IMR-90 (cell line): ENCODE results near the gene BBS1. TPM values are rescaled to one million over a fixed set of nuclear protein-coding genes. Genes with fewer than 3 reads are reported as not detected.

Experiments used
- ATAC-seq: fragments of 200-7000 bp; cut with Tn5 transposase; 2 replicates; pipeline ENCODE4 v1.9.1; 2020; ENCODE audit warnings: low read depth, mild to moderate bottlenecking, moderate library complexity
- BruUV-seq: library from RNA; stranded (reverse); fragments of 400-500 nt; replicated peaks from 2 replicates; lab custom pipeline; 2021; lab: Mats Ljungman, UMichigan
- CTCF ChIA-PET: fragments of 300-600 bp; formaldehyde crosslinking; extraction: SDS; loops from one replicate; lab custom pipeline; 2021; ENCODE audit warnings: antibody characterized with exemption; lab: Yijun Ruan, JAX
- POLR2A ChIA-PET: fragments of 300-600 bp; sonication (Branson Sonifier 250); formaldehyde crosslinking; loops from one replicate; lab custom pipeline; 2022; ENCODE audit warnings: antibody characterized with exemption; ENCODE audit not compliant: unreplicated experiment; lab: Charles Lee
- DNase-seq: peaks from one replicate; pipeline ENCODE4 v3.0.0; 2013
- H2AFZ ChIP-seq: replicated peaks from 2 replicates; pipeline ENCODE3; 2013; ENCODE audit warnings: low read length, mild to moderate bottlenecking; ENCODE audit not compliant: poor library complexity
- H2AK5ac ChIP-seq: 2 replicates; pipeline ENCODE4 v1.6.1; 2013; ENCODE audit warnings: low read depth, low read length, inconsistent platforms
- H2AK9ac ChIP-seq: replicated peaks from 2 replicates; pipeline ENCODE3; 2013; ENCODE audit warnings: mild to moderate bottlenecking, low read depth, low read length, moderate library complexity; ENCODE audit not compliant: poor library complexity
- H2BK120ac ChIP-seq: 2 replicates; pipeline ENCODE4 v1.6.1; 2013; ENCODE audit warnings: low read depth, low read length, inconsistent platforms
- H2BK15ac ChIP-seq: 3 replicates; pipeline ENCODE4 v1.6.1; 2013; ENCODE audit warnings: low read depth, low read length, inconsistent platforms
- H2BK20ac ChIP-seq: 2 replicates; pipeline ENCODE4 v1.6.1; 2013; ENCODE audit warnings: low read depth, mild to moderate bottlenecking, inconsistent platforms, low read length, moderate library complexity
- H2BK5ac ChIP-seq: 2 replicates; pipeline ENCODE4 v1.6.1; 2013; ENCODE audit warnings: mild to moderate bottlenecking, low read depth, low read length, inconsistent platforms; ENCODE audit not compliant: poor library complexity, severe bottlenecking
- H3K14ac ChIP-seq: replicated peaks from 2 replicates; pipeline ENCODE4 v1.6.1; 2013; ENCODE audit warnings: low read depth, low read length, inconsistent platforms
- H3K18ac ChIP-seq: 2 replicates; pipeline ENCODE4 v1.6.1; 2013; ENCODE audit warnings: low read depth, low read length, control low read depth
- H3K23ac ChIP-seq: 2 replicates; pipeline ENCODE4 v1.6.1; 2013; ENCODE audit warnings: low read depth, low read length, inconsistent platforms
- H3K27ac ChIP-seq: 2 replicates; pipeline ENCODE4 v1.5.1; 2013; ENCODE audit warnings: mild to moderate bottlenecking, control low read depth, low read length; ENCODE audit not compliant: insufficient read depth
- H3K27me3 ChIP-seq: 2 replicates; pipeline ENCODE4 v1.6.1; 2013; ENCODE audit warnings: low read length; ENCODE audit not compliant: control insufficient read depth, insufficient read depth
- H3K36me3 ChIP-seq: 2 replicates; pipeline ENCODE4 v1.6.1; 2013; ENCODE audit warnings: low read length, mixed read lengths; ENCODE audit not compliant: control insufficient read depth, insufficient read depth
- H3K4ac ChIP-seq: 2 replicates; pipeline ENCODE4 v1.6.1; 2013; ENCODE audit warnings: low read depth, low read length, inconsistent platforms
- H3K4me1 ChIP-seq: 2 replicates; pipeline ENCODE4 v1.6.1; 2013; ENCODE audit warnings: low read length, mixed read lengths; ENCODE audit not compliant: control insufficient read depth, insufficient read depth
- H3K4me2 ChIP-seq: 2 replicates; pipeline ENCODE4 v1.6.1; 2013; ENCODE audit warnings: low read depth, mild to moderate bottlenecking, control low read depth, low read length, moderate library complexity
- H3K4me3 ChIP-seq: 2 replicates; pipeline ENCODE4 v1.5.1; 2013; ENCODE audit warnings: low read depth, mild to moderate bottlenecking, control low read depth, low read length, moderate library complexity; ENCODE audit not compliant: insufficient read depth
- H3K56ac ChIP-seq: 2 replicates; pipeline ENCODE4 v1.6.1; 2013; ENCODE audit warnings: low read length, inconsistent platforms; ENCODE audit not compliant: insufficient read depth; ENCODE audit errors: extremely low read depth
- H3K79me1 ChIP-seq, 2 experiments: 2 replicates each; pipeline ENCODE4 v1.6.1; 2013; ENCODE audit warnings: low read length in 2 of 2, inconsistent platforms in 1 of 2, low read depth in 1 of 2
- H3K9ac ChIP-seq: 2 replicates; pipeline ENCODE4 v1.6.1; 2013; ENCODE audit warnings: low read depth, low read length, control low read depth
- H3K9me1 ChIP-seq: 2 replicates; pipeline ENCODE4 v1.6.1; 2013; ENCODE audit warnings: low read length, inconsistent platforms; ENCODE audit not compliant: insufficient read depth
- H3K9me3 ChIP-seq: 2 replicates; pipeline ENCODE4 v1.6.1; 2013; ENCODE audit warnings: low read length; ENCODE audit not compliant: control insufficient read depth, insufficient read depth
- H4K20me1 ChIP-seq: 2 replicates; pipeline ENCODE4 v1.6.1; 2013; ENCODE audit warnings: low read length, inconsistent platforms; ENCODE audit not compliant: insufficient read depth
- H4K5ac ChIP-seq: 2 replicates; pipeline ENCODE4 v1.6.1; 2013; ENCODE audit warnings: mild to moderate bottlenecking, low read depth, low read length, control low read depth
- H4K8ac ChIP-seq, 2 experiments: 2 replicates each; pipeline ENCODE4 v1.6.1; 2013; ENCODE audit warnings: low read depth in 2 of 2, low read length in 2 of 2, control low read depth in 1 of 2, inconsistent platforms in 1 of 2
- H4K91ac ChIP-seq: 2 replicates; pipeline ENCODE4 v1.6.1; 2013; ENCODE audit warnings: low read depth, low read length, inconsistent platforms; ENCODE audit not compliant: insufficient read depth
- BHLHE40 ChIP-seq: fragments of 150-350 bp; IDR thresholded peaks from 2 replicates; pipeline ENCODE4 v1.6.1; 2016; ENCODE audit warnings: mild to moderate bottlenecking, low read depth, low read length
- CEBPB ChIP-seq: IDR thresholded peaks from 2 replicates; pipeline ENCODE4 v1.6.1; 2012; ENCODE audit warnings: low read depth, low read length, improper control_type of control experiment
- CHD1 ChIP-seq: IDR thresholded peaks from 2 replicates; pipeline ENCODE4 v1.6.1; 2012; ENCODE audit warnings: low read depth, low read length, improper control_type of control experiment
- MAZ ChIP-seq: IDR thresholded peaks from 2 replicates; pipeline ENCODE4 v1.6.1; 2012; ENCODE audit warnings: low read depth, mild to moderate bottlenecking, low read length, improper control_type of control experiment, moderate library complexity, borderline replicate concordance
- MXI1 ChIP-seq: IDR thresholded peaks from 2 replicates; pipeline ENCODE4 v1.6.1; 2012; ENCODE audit warnings: low read depth, mild to moderate bottlenecking, low read length, moderate library complexity, borderline replicate concordance
- NFE2L2 ChIP-seq: fragments of 150-350 bp; IDR thresholded peaks from 2 replicates; pipeline ENCODE4 v1.6.1; 2016; ENCODE audit warnings: low read depth, mild to moderate bottlenecking, low read length
- POLR2A ChIP-seq: IDR thresholded peaks from 2 replicates; pipeline ENCODE4 v1.6.1; 2012; ENCODE audit warnings: mild to moderate bottlenecking, low read depth, low read length
- RFX5 ChIP-seq: IDR thresholded peaks from 2 replicates; pipeline ENCODE4 v1.8.0; 2012; ENCODE audit warnings: low read depth, mild to moderate bottlenecking, low read length, moderate library complexity
- SMC3 ChIP-seq: fragments of 150-350 bp; IDR thresholded peaks from 2 replicates; pipeline ENCODE4 v1.6.1; 2016; ENCODE audit warnings: low read depth, mild to moderate bottlenecking, antibody characterized with exemption, low read length, moderate library complexity
- WGBS, 2 experiments: methylation state at CpG; one replicate each; pipeline versions ENCODE4 v1.1.5 to v1.1.7; 2013; ENCODE audit warnings: missing lambda C conversion rate in 2 of 2; ENCODE audit not compliant: insufficient read length in 1 of 2; ENCODE audit errors: extremely low coverage in 2 of 2; 5-methylcytosine and 5-hydroxymethylcytosine counted together
- dilution Hi-C: fragments of 300-500 bp; cut with HindIII; formaldehyde crosslinking; loops from one replicate; pipeline ENCODE4 v1.14.3; 2018; ENCODE audit warnings: low sequenced_read_pairs; ENCODE audit not compliant: unreplicated experiment
- in situ Hi-C: fragments of 300-500 bp; cut with MboI; formaldehyde crosslinking; loops from 3 replicates; pipeline ENCODE4 v1.14.3; 2019; ENCODE audit warnings: low sequenced_read_pairs, inconsistent platforms, mixed read lengths
- intact Hi-C: fragments of 100-400 bp; cut with micrococcal nuclease; formaldehyde crosslinking; loops from 2 replicates; pipeline ENCODE4 v1.10.0; 2022
- polyA plus RNA-seq, 3 experiments: library from polyadenylated mRNA; depleted of rRNA; stranded (reverse); fragments of >200 nt; gene quantifications; 2 replicates each; pipeline ENCODE4 v1.2.3, GENCODE V29; 2012; ENCODE audit warnings: low replicate concordance in 1 of 3
- total RNA-seq: library from RNA; depleted of rRNA; stranded (reverse); fragments of >200 nt; gene quantifications from 2 replicates; pipeline ENCODE4 v1.2.3, GENCODE V29; 2012

The BBS1 gene
- total and polyA plus RNA-seq, 2 of the 4 experiments (the other 2 are of a cell fraction), result 16.5 to 20.6 TPM

DNA sequence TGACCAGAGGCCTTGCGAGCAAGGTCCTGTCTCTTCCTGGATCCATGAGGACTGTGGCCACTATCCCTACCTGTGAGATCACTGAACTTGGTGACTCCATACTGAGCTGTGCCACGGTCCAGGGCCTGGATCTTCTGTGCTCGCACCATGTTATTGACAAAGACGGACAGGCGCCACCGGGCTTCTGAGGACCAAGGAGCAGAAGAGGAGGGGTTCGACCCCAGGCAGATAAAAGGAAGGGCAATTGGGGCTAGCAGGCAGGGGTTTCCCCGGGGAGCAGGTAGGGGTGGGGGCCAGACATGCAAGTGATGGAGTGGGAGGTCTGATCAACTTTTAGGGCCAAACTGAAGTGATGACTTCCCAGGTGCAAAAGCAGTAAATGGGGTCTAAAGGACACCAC is 55.8 kb downstream of the BBS1 start:
- no peak overlapping the region for H3K56ac ChIP-seq
- no peaks in the 10 kb centered on the region for H3K9me3 ChIP-seq
- dilution Hi-C loops (no loop called here), in situ Hi-C loops (no loop called here), intact Hi-C loops (no loop called here)
- no peak overlapping the region for H4K91ac ChIP-seq
- H3K23ac ChIP-seq, result no peak overlapping the region
- WGBS, 2 experiments, result 86% methylated on average over 6 of the region's 8 CpGs; no CpG with 5 or more reads in 1 of the 2 experiments
- H2BK5ac ChIP-seq, result no peak overlapping the region
- no peak overlapping the region for H4K5ac ChIP-seq
- H2AK5ac ChIP-seq, result no peak overlapping the region
- no peak overlapping the region for H3K18ac ChIP-seq
- no peak overlapping the region for H2AFZ ChIP-seq
- H3K4me1 ChIP-seq, result peaks cover 3% of the 10 kb centered on the region; the same call in 1 of the 2 replicates
- no peak overlapping the region for H3K4me2 ChIP-seq
- H3K27ac ChIP-seq, result no peak overlapping the region
- TF ChIP-seq RFX5, result no peak
- no peak for TF ChIP-seq MAZ
- TF ChIP-seq CEBPB, result no peak
- no peak for TF ChIP-seq POLR2A
- no peak for TF ChIP-seq MXI1
- no peak for TF ChIP-seq BHLHE40
- no peak for TF ChIP-seq CHD1
- TF ChIP-seq NFE2L2, result no peak
- TF ChIP-seq SMC3, result no peak
- peaks cover 3% of the 10 kb centered on the region; the same call in 1 of the 2 replicates for H3K36me3 ChIP-seq
- no peak overlapping the region for H2BK120ac ChIP-seq
- H3K4me3 ChIP-seq, result no peak overlapping the region
- peaks cover 2% of the 10 kb centered on the region; the same call in 1 of the 2 replicates for H3K27me3 ChIP-seq
- no peak overlapping the region for H2AK9ac ChIP-seq
- H3K79me1 ChIP-seq, result no peaks in the 10 kb centered on the region
- H2BK20ac ChIP-seq, result no peak overlapping the region
- H3K4ac ChIP-seq, result no peak overlapping the region
- no peak overlapping the region for H3K14ac ChIP-seq
- H3K9ac ChIP-seq, result no peak overlapping the region
- no peaks in the 10 kb centered on the region for H4K20me1 ChIP-seq
- ChIA-PET POLR2A (no interaction called here), CTCF (no interaction called here)
- no TSS peak for BruUV-seq
- H2BK15ac ChIP-seq, result no peak overlapping the region
- no peak overlapping the region for H4K8ac ChIP-seq
- DNase-seq (no peak), ATAC-seq (no peak)
- H3K9me1 ChIP-seq, result peaks cover 6% of the 10 kb centered on the region; the same call in 1 of the 2 replicates
